EH (cell line): ENCODE data around the gene MLLT10.
"Not testable (repeated sequence)": the region's sequence is repeated elsewhere in the genome, so short reads cannot be mapped to it uniquely, and the experiment has no call there.

Experiments used
- DNase-seq: peaks from one replicate; pipeline ENCODE4 v3.0.0-alpha.2; 2015; ENCODE audit warnings: low read depth

Gene MLLT10

DNA sequence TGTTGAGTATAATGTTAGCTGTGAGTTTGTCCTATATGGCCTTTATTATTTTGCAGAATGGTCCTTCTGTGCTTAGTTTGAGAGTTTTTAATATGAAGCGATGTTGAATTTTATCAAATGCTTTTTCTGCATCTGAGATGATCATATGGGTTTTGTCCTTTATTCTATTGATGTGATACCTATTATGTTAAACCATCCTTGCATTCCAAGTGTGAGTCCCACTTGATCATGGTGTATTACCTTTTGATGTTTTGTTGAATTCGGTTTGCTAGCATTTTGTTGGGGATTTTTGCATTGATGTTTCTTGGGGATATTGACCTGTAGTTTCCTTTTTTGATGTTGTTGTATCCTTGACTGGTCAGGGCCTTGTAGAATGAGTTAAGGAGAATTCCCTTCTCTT is 166.4 kb downstream of the MLLT10 start:
- no peak for DNase-seq

DNA sequence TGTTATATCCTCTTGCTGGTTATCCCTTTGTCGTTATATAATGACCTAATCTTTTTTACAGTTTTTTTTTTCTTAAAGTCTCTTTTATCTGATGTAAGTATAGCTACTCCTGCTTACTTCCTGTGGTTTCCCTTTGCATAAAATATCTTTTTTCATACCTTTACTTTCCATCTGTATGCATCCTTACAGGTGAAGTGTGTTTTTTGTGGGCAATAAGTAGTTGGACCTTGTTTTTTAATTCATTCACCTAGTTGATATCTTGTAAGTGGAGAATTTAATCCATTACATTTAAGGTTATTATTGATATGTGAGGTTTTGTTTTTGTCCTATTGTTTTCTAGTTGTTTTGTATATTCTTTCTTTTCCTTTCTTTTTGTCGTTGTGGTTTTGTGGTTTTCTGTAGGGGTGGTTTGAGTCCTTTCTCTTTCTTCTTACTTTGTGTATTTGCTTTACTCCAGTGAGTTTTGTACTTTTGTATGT is 168.6 kb downstream of the MLLT10 start:
- DNase-seq = no peak

- DNase-seq = no peak
These were observed 171.3 kb downstream of the MLLT10 start for GRCh38 chr10:21705142-21705827.

DNA sequence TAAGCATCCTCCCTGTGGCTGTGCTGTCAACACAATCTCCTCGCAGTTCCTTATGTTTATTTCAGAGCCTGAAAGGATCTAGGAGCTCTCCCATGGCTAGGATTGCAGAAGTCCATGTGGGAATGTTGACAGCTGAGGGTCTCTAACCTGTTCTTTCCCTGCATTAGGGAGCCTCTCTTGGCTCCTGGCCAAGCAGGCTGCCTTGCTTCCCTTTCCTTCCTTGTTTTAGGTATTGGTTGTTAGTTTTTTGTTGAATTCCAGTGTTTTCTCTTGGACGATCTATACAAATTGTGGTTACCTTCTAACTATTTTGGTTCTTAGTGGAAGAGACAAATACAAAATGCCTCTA is 171.8 kb downstream of the MLLT10 start:
- no peak for DNase-seq

- DNase-seq = no peak
These were observed 173.5 kb downstream of the MLLT10 start for GRCh38 chr10:21707498-21707897.

DNA sequence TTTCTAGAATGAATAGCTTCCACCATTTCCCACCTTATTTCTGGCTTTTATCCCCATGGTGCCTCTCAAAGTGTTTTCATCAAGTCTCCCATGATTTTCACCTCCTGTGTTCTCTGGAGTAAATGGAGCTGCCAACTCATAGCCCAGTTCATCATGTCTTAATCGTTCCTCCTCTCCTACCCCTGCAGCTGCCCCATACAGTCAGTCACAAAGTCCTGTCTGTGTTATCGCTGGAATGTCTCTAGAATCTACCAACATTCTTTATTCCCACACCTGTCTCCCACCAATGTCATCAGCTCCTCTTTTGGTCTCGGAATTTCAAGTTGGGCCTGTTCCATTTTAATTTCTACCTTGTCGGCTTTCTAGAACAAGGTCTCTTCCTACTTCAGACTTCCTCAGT is 178.9 kb downstream of the MLLT10 start:
- no peak for DNase-seq

DNA sequence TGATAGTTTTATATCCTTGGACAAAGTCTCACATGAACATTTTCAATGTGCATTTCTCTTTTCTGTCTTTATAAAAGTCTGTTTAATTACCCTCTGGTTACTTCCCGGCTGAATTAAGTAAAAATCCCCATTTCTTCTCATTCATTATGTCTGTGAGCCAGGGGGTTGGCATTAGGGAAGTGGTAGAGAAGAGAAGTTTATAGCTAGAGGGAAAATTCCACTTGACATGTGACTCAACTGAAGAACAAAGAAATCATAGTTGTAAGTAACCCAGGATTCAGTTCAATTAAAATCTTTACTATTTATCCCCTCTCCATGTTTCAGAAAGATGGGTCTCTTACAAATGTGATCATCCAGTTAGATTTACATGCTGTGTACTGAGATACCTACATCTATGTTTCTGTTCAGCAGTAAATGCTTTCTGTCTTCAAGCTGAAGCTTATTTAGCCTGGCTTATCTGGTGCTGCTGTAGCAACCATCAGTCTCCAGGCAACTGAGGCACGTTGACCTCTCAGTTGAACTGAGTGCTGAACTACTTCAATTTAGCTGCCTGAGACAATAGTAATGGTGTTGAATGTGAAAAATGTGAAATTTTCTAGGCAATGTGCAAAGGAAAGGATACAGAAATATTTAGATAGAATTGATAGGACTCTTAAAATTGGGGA is 181.6 kb downstream of the MLLT10 start:
- peak; percentile 81 for DNase-seq

DNA sequence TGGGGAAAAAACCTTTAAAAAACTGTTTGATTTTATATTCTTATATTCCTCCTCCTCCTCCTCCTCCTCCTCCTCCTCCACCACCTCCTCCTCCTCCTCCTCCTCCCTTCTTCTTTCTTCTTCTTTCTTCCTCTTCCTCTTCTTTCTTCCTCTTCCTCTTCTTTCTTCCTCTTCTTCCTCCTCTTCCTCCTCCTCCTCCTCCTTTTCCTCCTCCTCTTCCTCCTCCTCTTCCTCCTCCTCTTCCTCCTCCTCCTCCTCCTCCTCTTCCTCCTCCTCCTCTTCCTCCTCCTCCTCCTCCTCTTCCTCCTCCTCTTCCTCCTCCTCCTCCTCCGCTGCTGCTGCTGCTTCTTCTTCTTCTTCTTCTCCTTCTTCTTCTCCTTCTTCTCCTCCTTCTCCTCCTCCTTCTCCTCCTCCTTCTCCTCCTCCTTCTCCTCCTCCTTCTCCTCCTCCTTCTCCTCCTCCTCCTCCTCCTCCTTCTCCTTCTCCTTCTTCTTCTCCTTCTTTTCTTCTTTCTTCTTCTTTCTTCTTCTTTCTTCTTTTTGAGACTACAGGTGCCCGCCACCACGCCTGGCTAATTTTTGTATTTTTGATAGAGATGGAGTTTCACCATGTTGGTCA is 183.5 kb downstream of the MLLT10 start:
- DNase-seq = not testable (repeated sequence)

DNA sequence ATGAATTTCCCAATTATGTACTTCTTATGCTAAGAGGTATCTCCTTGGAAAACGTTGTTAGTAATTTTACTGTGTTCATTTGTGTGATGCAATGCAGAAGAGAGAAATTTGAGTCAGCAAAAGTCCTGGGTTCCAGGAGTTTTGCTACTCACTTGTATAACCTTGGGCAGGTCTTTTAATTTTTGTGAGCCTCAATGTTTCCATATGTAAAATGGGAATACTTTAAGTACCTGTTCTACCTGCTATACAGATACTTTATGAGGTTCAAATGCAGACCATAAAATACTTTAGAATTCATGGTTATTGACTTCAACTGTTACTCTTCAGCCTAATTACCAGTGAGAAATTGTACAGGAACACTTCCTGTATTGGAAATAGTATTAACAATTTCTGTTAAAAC is 185.5 kb downstream of the MLLT10 start:
- DNase-seq = no peak

DNA sequence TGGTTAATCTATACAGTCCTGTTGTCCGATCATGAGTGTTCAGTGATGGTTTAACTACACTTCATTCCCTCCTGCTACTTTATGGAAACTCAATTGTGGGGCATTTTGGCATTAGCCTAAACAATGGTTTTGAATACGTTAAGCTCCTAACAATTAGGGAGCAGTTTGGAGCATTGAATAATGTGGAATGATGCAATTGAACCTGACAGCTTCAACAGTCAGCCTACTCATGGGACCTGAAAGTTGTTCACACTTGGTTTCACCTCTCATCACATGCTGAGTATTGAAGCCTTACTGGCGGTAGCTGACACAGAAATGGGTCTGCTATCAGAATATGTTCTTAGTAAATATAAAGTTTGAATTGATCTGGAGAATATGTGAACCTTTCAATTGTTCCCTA is 186.1 kb downstream of the MLLT10 start:
- DNase-seq = no peak

- peak; percentile 63 for DNase-seq
These were observed 187.1 kb downstream of the MLLT10 start for GRCh38 chr10:21721000-21721665.

DNA sequence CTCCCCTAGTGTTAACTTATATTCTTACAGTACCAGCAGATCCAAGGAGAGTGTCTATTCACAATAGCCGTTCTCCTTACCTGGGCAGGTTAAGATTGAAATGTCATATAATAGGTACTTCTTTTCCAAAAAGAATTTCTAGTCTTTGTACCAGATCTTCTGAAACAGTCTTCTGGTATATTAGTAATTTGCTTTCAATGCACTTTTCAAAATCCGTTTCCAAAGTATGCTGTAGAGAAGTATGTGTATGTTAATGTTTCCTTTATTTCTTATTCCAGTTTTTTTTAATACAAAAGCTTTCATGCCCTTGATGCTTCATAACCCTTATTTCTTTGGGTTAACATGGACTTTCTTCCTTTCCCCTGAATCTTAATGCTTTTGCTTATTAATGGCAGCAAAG is 188.2 kb downstream of the MLLT10 start:
- DNase-seq = no peak

DNA sequence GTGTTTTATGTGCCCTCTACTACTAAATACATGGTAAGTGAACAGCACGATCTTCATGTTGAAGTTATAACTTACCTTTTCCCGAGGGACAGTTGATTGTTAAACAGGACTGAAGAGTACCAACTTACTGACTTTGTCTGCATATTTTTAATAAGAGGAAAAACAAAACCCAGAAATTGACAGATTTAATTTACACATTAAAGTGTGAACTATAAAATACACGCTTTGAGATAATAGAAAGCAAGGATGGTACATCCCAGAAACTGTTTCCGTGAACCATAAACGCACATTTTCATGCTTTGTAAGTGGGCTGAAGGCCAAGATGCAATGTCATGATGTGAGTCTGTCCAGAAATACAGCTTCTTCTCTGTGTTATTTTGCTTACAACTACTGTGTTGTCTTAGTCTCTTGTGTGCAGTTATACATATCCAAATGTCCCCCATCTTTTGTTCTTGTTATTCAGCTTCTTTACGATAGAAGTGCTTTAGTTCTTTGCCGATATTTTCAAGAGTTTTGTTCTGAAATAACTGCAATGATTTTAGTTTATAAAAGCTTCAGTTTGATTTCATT is 190.1 kb downstream of the MLLT10 start:
- DNase-seq = peak; percentile 27

DNA sequence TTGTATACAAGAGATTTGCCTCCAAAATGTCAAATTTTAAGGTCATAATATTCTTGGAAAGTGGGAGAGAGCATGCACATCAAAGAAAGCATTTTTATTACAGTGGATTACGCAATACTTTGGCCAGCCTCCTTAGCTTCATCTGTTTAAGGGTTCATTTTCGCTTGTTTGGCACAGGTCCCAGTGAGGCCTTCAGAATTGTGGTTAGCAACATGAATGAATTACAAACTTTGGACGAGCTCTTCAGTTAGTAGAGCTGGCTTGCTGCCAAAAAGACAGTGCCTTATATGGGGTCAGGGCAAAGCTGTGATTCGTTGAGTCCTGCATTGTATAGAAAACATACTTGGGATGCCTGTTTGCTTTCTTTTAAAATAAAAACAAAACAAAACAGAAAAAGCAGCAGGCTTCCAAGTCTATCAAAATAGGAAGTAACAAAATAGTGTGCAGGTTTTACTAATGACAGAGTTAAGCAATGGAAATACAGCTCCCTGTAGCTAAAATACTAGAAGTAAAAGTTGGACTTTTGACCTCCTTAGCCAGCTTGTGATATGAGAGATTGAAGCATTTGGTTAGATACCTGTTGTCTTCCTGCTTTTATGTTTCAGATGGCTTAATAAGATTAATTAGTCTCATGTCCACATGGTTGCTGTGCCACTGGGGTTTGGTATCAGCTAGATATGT is 190.8 kb downstream of the MLLT10 start:
- peak; percentile 99 for DNase-seq

DNA sequence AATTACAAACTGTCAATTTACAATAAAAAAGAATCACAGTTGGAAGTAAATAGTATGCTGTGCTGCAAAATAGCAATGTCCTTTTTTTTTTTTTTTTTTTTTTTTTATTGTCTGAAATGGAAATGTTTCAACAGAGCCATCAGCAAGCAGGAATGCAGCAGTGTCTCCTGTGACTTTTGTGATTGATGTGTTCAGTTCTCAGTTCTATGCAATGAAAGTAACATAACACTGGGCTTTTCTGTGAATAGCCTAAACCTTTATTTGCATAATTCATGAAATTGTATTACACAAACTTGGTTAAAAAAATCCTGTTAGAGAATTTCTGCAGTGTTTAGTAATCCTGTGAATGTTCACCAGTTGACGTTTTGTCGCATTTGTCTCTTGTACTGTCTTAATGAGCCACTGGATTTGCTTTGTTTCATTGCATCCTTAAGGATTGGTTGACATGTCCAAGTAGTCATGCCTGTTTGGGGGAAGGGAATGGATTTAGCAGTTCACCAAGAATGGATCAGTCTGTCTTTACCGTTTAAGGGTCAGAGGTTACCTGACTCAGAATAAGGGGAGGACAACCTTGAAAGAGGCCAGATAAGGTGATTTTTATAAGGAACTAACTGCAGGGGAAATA is 192.7 kb downstream of the MLLT10 start:
- DNase-seq = peak; percentile 32

DNA sequence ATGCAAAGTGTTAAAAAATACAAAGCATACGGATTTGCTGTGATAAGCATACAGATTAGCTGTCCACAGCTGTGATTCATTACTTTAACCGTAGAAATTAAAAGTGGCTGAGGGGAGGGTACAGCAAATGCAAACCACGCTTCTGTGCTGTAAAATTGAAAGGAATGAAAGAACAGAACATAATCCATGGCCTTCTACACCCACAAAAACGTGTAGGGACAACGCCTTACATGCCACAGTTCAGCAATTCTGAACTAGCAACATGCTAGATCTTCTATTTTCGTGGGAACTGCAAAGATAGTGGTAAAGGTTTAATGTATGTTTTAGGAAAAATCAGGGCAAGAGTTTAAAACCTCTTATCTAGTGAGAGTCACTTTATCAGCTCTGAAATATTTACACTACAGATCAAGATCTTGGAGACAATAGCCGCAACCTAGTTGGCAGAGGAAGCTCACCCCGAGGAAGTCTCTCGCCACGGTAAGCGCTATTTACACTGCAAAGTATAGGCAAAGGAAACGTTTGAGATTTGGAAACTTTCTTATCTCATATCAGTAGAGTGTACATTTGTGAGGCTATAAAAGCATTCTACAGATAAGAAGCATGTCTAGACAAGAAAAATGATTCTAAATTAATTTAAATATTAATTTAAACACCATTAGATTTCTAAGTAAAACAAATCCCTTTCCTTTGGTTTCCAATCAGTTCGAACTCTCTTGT is 193.6 kb downstream of the MLLT10 start:
- DNase-seq = peak; percentile 46

DNA sequence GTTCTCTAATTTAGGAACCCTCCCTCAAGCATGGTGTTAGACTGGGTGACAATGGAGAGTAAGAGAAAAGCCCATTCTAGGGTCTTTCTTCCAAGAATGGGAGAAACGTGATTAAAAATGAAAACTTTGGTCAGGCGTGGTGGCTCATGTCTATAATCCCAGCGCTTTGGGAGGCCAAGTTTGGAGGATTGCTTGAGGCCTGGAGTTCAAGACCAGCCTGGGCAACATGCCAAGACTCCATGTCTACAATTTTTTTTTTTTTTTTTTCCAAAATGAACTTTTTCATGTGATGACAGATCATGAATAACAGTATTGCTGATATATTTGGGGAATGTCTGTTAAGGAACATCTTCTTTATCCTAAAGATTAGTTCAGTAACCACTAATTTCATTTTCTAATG is 194.6 kb downstream of the MLLT10 start:
- DNase-seq = no peak

DNA sequence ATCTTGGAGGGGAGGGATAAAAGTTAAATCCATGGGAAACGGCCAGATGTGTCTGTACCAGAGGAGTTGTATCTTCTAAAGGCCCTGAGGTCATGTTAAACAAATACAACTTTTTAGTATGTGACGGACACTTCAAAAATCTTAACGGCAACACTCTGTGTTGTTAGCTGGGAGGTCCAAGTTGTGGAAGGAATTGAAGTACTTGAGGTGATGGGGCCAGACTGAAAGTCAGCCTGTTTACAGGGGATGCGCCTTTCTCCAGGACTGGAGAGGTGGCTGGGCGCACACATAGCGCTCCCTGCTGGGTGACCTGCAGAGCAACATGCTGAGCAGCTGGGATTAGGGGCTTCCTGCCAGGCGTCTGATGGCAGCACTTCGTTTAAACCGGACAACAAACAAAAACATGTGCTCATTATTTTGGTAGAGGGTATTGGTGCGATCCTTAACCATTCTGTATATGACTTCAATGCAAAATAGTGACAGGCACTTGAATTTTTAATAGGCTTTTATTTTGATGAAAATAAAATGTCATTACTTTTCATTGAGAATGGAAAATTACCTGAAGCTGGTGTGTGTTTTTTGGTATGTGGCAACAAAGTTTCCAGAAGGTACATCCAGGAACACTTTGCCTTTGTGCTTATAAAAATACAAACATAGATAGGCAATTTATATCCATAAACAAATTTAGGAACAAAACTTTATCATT is 198.2 kb downstream of the MLLT10 start:
- DNase-seq = peak; percentile 78

GRCh38 chr10:21733710-21734109 is 199.7 kb downstream of the MLLT10 start:
- peak; percentile 29 for DNase-seq

DNA sequence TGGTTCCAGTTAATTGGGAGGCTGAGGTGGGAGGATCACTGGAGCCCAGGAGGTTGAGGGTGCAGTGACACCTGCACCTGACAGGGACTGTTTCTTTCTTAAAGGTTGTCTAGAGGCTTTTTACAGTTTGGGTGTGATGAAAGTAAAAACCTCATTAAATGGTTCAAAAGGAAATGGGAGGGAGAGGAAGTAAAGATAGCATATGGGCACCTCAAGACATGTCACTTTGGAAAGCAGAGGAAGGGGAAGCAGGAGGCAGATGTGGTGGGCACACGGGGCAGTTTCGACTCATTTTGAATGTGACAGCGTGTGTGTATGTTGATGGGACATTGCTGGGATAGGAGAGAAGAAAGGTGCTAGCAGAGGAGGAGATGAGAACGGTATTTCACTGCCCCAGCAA is 203.1 kb downstream of the MLLT10 start:
- DNase-seq = no peak
